OCI-LY3 (cell line): ENCODE results near the gene FFAR4.

Experiments
- H2AFZ ChIP-seq: fragments of 200-600, 300-600 bp; shearing (Covaris generic); 2 replicates; pipeline ENCODE4 v1.6.0; 2014; ENCODE audit warnings: antibody characterized with exemption, low read depth, low read length
- H3K27ac ChIP-seq: fragments of 200-600, 300-600 bp; sonication (generic); 2 replicates; pipeline ENCODE4 v1.5.1; 2014; ENCODE audit warnings: mild to moderate bottlenecking, low read length, moderate library complexity, mixed read lengths
- H3K27me3 ChIP-seq: fragments of 200-600, 300-600 bp; sonication (generic); 2 replicates; pipeline ENCODE4 v1.6.1; 2014; ENCODE audit warnings: low read depth, low read length, mixed read lengths
- H3K36me3 ChIP-seq: fragments of 200-600, 300-600 bp; sonication (generic); replicated peaks from 2 replicates; pipeline ENCODE3; 2014; ENCODE audit warnings: low read depth, low read length, mixed read lengths
- H3K4me1 ChIP-seq: fragments of 300-600, 200-600 bp; sonication (generic); 2 replicates; pipeline ENCODE4 v1.6.1; 2014; ENCODE audit warnings: low read length, mixed read lengths
- H3K4me2 ChIP-seq: fragments of 200-600, 300-600 bp; sonication (generic); 2 replicates; pipeline ENCODE4 v1.6.1; 2014; ENCODE audit warnings: low read length, mixed read lengths
- H3K4me3 ChIP-seq: fragments of 300-600, 200-600 bp; sonication (generic); 2 replicates; pipeline ENCODE4 v1.5.1; 2014; ENCODE audit warnings: antibody characterized with exemption, mild to moderate bottlenecking, low read length, moderate library complexity
- H3K79me2 ChIP-seq: fragments of 300-600, 200-600 bp; shearing (Covaris generic); 2 replicates; pipeline ENCODE4 v1.6.1; 2014; ENCODE audit warnings: mild to moderate bottlenecking, low read length, mixed read lengths
- H3K9ac ChIP-seq: fragments of 300-600, 200-600 bp; shearing (Covaris generic); 2 replicates; pipeline ENCODE4 v1.6.0; 2014; ENCODE audit warnings: mild to moderate bottlenecking, low read length, moderate library complexity
- H3K9me3 ChIP-seq: fragments of 200-600, 300-600 bp; shearing (Covaris generic); 2 replicates; pipeline ENCODE4 v1.6.1; 2014; ENCODE audit warnings: low read length, mixed read lengths; ENCODE audit not compliant: insufficient read depth
- H4K20me1 ChIP-seq: fragments of 200-600, 300-600 bp; sonication (generic); 2 replicates; pipeline ENCODE4 v1.6.1; 2016; ENCODE audit warnings: low read length, mixed read lengths; ENCODE audit not compliant: insufficient read depth
- CTCF ChIP-seq: fragments of 200-600, 300-600 bp; sonication (generic); IDR thresholded peaks from 2 replicates; pipeline ENCODE4 v1.5.1; 2014; ENCODE audit warnings: antibody characterized with exemption, low read length, low read depth
- EZH2phosphoT487 ChIP-seq: fragments of 200-600 bp; shearing (Covaris generic); IDR thresholded peaks from 2 replicates; pipeline ENCODE4 v1.6.1; 2018; ENCODE audit warnings: antibody characterized with exemption, mixed run types, low read depth

FFAR4 gene

GRCh38 chr10:93554316-93554663, 12.2 kb upstream of the FFAR4 start:
- no peaks in the 10 kb centered on the region for H3K36me3 ChIP-seq
- H3K4me3 ChIP-seq = no peak overlapping the region
- H3K27ac ChIP-seq = no peak overlapping the region
- H4K20me1 ChIP-seq = no peaks in the 10 kb centered on the region
- TF ChIP-seq CTCF (no peak), EZH2phosphoT487 (no peak)
- no peak overlapping the region for H3K4me2 ChIP-seq
- H3K4me1 ChIP-seq = no peaks in the 10 kb centered on the region
- no peaks in the 10 kb centered on the region for H3K79me2 ChIP-seq
- H2AFZ ChIP-seq = no peak overlapping the region
- no peaks in the 10 kb centered on the region for H3K9me3 ChIP-seq
- H3K9ac ChIP-seq = no peak overlapping the region
- no peaks in the 10 kb centered on the region for H3K27me3 ChIP-seq

DNA sequence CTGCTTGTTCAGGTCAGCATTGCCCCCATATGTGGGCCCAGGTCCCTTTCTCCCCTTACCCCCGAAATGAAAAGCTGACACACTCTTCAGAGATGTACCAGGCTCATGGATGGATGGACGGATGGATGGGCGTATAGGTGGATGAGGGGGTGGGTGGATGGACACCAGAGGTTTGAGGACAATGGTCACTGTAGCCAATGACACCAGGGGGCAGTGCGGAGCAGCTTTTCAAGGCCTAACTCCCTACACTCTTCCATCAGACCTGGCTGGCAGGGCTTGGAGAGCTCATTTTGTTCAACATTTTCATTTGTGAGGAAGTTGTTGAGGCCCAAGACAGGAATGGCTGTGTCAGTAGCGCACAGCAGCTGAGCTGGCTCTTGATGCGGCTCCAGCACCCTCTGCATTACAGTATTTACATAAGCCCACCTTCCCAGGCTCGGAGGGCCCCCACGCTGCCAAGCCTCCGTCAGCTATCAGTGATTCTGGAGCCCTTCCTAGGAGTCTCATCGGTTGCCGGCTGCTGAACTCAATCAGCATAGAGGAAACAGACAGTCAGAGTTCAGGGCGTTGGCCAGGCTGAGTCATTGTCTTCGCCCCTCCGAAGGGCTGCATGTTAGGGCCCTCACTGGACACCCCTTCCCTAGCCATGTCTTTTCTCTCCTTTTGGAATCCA, 11.6 kb upstream of the FFAR4 start:
- H3K9ac ChIP-seq = no peak overlapping the region
- no peak overlapping the region for H2AFZ ChIP-seq
- TF ChIP-seq EZH2phosphoT487 (no peak), CTCF (peak; percentile 60)
- H3K4me3 ChIP-seq = no peak overlapping the region
- no peaks in the 10 kb centered on the region for H3K9me3 ChIP-seq
- no peaks in the 10 kb centered on the region for H3K27me3 ChIP-seq
- no peak overlapping the region for H3K27ac ChIP-seq
- H3K4me1 ChIP-seq = no peaks in the 10 kb centered on the region
- H4K20me1 ChIP-seq = no peaks in the 10 kb centered on the region
- H3K4me2 ChIP-seq = no peak overlapping the region
- no peaks in the 10 kb centered on the region for H3K36me3 ChIP-seq
- no peaks in the 10 kb centered on the region for H3K79me2 ChIP-seq

DNA sequence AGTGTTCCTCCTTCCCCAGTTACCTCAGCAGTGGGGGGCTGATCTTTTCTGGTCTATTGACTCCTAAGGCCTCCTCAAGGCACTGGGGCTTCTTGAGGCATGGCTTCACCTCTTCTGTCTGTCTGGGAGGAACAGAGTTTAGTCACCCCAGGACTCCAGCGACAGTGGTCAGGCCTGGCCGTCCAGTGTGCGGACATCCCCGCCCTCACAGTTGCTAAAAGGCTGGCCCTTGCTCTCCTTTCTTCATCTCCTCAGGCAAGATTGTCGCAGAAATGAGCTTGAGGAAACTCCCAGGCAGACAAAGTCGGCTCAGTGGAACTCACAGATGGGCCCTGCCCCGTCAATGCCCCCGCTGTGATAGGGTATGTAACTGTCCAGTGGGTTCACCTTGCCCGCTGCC, 7.0 kb upstream of the FFAR4 start:
- Histone ChIP-seq H3K4me1 (no peaks in the 10 kb centered on the region), H3K9ac (no peak overlapping the region), H3K4me2 (no peak overlapping the region), H3K9me3 (no peaks in the 10 kb centered on the region), H3K79me2 (no peaks in the 10 kb centered on the region), H3K27me3 (no peaks in the 10 kb centered on the region), H3K4me3 (no peak overlapping the region), H4K20me1 (no peaks in the 10 kb centered on the region), H2AFZ (no peak overlapping the region), H3K27ac (no peak overlapping the region), H3K36me3 (no peaks in the 10 kb centered on the region)
- TF ChIP-seq EZH2phosphoT487 = no peak
- TF ChIP-seq CTCF = no peak

DNA sequence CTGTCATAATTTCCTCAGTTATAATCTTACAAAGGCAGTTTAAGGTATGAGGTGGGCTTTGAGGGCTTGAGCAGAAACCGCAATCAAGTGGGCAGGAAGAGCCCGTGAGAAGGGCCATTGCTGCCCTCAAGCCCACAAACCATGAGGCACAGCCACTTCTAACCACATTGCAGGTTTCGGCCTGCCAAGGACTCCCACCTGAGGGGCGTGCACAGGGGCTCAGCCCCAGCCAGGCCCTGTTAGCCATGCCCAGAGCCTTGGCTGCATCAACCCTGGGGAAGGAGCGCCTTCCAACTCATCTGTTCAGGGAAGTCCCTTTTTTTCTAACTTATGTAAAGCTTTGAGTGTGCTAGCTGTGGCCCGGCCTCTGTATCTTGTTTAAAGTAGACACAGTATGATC, 5.9 kb upstream of the FFAR4 start:
- H2AFZ ChIP-seq = no peak overlapping the region
- H3K36me3 ChIP-seq = no peaks in the 10 kb centered on the region
- no peaks in the 10 kb centered on the region for H3K79me2 ChIP-seq
- no peak overlapping the region for H3K27ac ChIP-seq
- no peak overlapping the region for H3K4me2 ChIP-seq
- H4K20me1 ChIP-seq = no peaks in the 10 kb centered on the region
- H3K27me3 ChIP-seq = no peaks in the 10 kb centered on the region
- no peak overlapping the region for H3K4me3 ChIP-seq
- no peaks in the 10 kb centered on the region for H3K9me3 ChIP-seq
- no peak overlapping the region for H3K9ac ChIP-seq
- TF ChIP-seq EZH2phosphoT487 (no peak), CTCF (no peak)
- H3K4me1 ChIP-seq = no peaks in the 10 kb centered on the region
